ENCODE results near the gene BHLHE40.

The BHLHE40 gene

GRCh38 chr3:5022966-5023776, 43.9 kb downstream of the BHLHE40 start:
- no peak overlapping the region for H2BK5ac ChIP-seq (ENCODE audit: low read length)
- H3K27me3 ChIP-seq (ENCODE audit: insufficient read depth, low read length, poor library complexity) = no peaks in the 10 kb centered on the region
- H3K4me1 ChIP-seq (ENCODE audit: control insufficient read depth, low read depth, low read length) = peaks cover 8% of the 10 kb centered on the region
- H3K18ac ChIP-seq (ENCODE audit: low read length) = peak overlapping the region; percentile 6
- no peaks in the 10 kb centered on the region for H3K79me1 ChIP-seq (ENCODE audit: low read length)
- no peak overlapping the region for H2BK15ac ChIP-seq (replicated peaks; ENCODE audit: low read depth)
- no peak overlapping the region for H4K5ac ChIP-seq (ENCODE audit: low read length)
- no peak overlapping the region for H2AK5ac ChIP-seq (ENCODE audit: low read length)
- DNase-seq = peak; percentile 98
- no peaks in the 10 kb centered on the region for H3K36me3 ChIP-seq (ENCODE audit: control insufficient read depth, insufficient read depth, low read length)
- no peak overlapping the region for H3K23ac ChIP-seq (ENCODE audit: low read length)
- no peak overlapping the region for H3K4me3 ChIP-seq (ENCODE audit: low read length)
- H3K9ac ChIP-seq (ENCODE audit: low read length) = no peak overlapping the region
- H2BK120ac ChIP-seq (ENCODE audit: low read depth, low read length) = no peak overlapping the region
- H3K4ac ChIP-seq (ENCODE audit: low read depth, low read length) = no peak overlapping the region
- H3K79me2 ChIP-seq (ENCODE audit: control insufficient read depth, insufficient read depth, low read length) = no peaks in the 10 kb centered on the region
- H3K4me2 ChIP-seq (ENCODE audit: low read length) = no peak overlapping the region
- WGBS (ENCODE audit: extremely low coverage, insufficient coverage, low lambda C conversion rate) = no CpG with 5 or more reads among the region's 15 CpGs
- H4K8ac ChIP-seq (ENCODE audit: low read depth, low read length) = no peak overlapping the region
- H3K27ac ChIP-seq (ENCODE audit: low read depth, low read length) = peak overlapping the region; percentile 58
- no peak overlapping the region for H3K56ac ChIP-seq (ENCODE audit: low read length)

GRCh38 chr3:5023777-5024346, 44.6 kb downstream of the BHLHE40 start:
- Histone ChIP-seq H3K9ac (ENCODE audit: low read length) (no peak overlapping the region), H2AK5ac (ENCODE audit: low read length) (no peak overlapping the region), H3K56ac (ENCODE audit: low read length) (no peak overlapping the region), H3K4me1 (ENCODE audit: control insufficient read depth, low read depth, low read length) (peaks cover 4% of the 10 kb centered on the region), H3K27me3 (ENCODE audit: insufficient read depth, low read length, poor library complexity) (no peaks in the 10 kb centered on the region), H4K8ac (ENCODE audit: low read depth, low read length) (no peak overlapping the region), H3K79me2 (ENCODE audit: control insufficient read depth, insufficient read depth, low read length) (no peaks in the 10 kb centered on the region), H3K27ac (ENCODE audit: low read depth, low read length) (peak overlapping the region; percentile 58), H2BK120ac (ENCODE audit: low read depth, low read length) (peak overlapping the region; percentile 48), H3K79me1 (ENCODE audit: low read length) (no peaks in the 10 kb centered on the region), H3K4me3 (ENCODE audit: low read length) (no peak overlapping the region), H3K36me3 (ENCODE audit: control insufficient read depth, insufficient read depth, low read length) (no peaks in the 10 kb centered on the region), H3K18ac (ENCODE audit: low read length) (peak overlapping the region; percentile 39), H2BK15ac (replicated peaks; ENCODE audit: low read depth) (no peak overlapping the region), H3K4ac (ENCODE audit: low read depth, low read length) (peak overlapping the region; percentile 97), H2BK5ac (ENCODE audit: low read length) (peak overlapping the region; percentile 35), H4K5ac (ENCODE audit: low read length) (no peak overlapping the region), H3K23ac (ENCODE audit: low read length) (no peak overlapping the region), H3K4me2 (ENCODE audit: low read length) (no peak overlapping the region)
- DNase-seq = no peak
- whole genome bisulfite sequencing (ENCODE audit: extremely low coverage, insufficient coverage, low lambda C conversion rate) = no CpG with 5 or more reads among the region's 9 CpGs

GRCh38 chr3:5026046-5026362, 46.8 kb downstream of the BHLHE40 start:
- Histone ChIP-seq H2BK15ac (replicated peaks; ENCODE audit: low read depth) (no peak overlapping the region), H3K9ac (ENCODE audit: low read length) (peak overlapping the region; percentile 49), H2AK5ac (ENCODE audit: low read length) (no peak overlapping the region), H3K79me2 (ENCODE audit: control insufficient read depth, insufficient read depth, low read length) (no peaks in the 10 kb centered on the region), H3K56ac (ENCODE audit: low read length) (peak overlapping the region; percentile 81), H3K36me3 (ENCODE audit: control insufficient read depth, insufficient read depth, low read length) (no peaks in the 10 kb centered on the region), H3K4me2 (ENCODE audit: low read length) (peak overlapping the region; percentile 48), H3K23ac (ENCODE audit: low read length) (no peak overlapping the region), H3K18ac (ENCODE audit: low read length) (peak overlapping the region; percentile 91), H4K5ac (ENCODE audit: low read length) (no peak overlapping the region), H3K4me1 (ENCODE audit: control insufficient read depth, low read depth, low read length) (peaks cover 4% of the 10 kb centered on the region), H2BK120ac (ENCODE audit: low read depth, low read length) (peak overlapping the region; percentile 34), H3K4ac (ENCODE audit: low read depth, low read length) (peak overlapping the region; percentile 81), H3K79me1 (ENCODE audit: low read length) (no peaks in the 10 kb centered on the region), H3K4me3 (ENCODE audit: low read length) (no peak overlapping the region), H2BK5ac (ENCODE audit: low read length) (peak overlapping the region; percentile 97), H4K8ac (ENCODE audit: low read depth, low read length) (no peak overlapping the region), H3K27me3 (ENCODE audit: insufficient read depth, low read length, poor library complexity) (no peaks in the 10 kb centered on the region), H3K27ac (ENCODE audit: low read depth, low read length) (peak overlapping the region; percentile 81)
- WGBS (ENCODE audit: extremely low coverage, insufficient coverage, low lambda C conversion rate) = no CpG with 5 or more reads among the region's 5 CpGs
- DNase-seq = no peak

GRCh38 chr3:5029715-5030114, 50.5 kb downstream of the BHLHE40 start:
- no peak overlapping the region for H4K5ac ChIP-seq (ENCODE audit: low read length)
- H3K23ac ChIP-seq (ENCODE audit: low read length) = no peak overlapping the region
- H3K4me1 ChIP-seq (ENCODE audit: control insufficient read depth, low read depth, low read length) = peaks cover 6% of the 10 kb centered on the region
- no peaks in the 10 kb centered on the region for H3K36me3 ChIP-seq (ENCODE audit: control insufficient read depth, insufficient read depth, low read length)
- no peak overlapping the region for H4K8ac ChIP-seq (ENCODE audit: low read depth, low read length)
- no peak overlapping the region for H2BK5ac ChIP-seq (ENCODE audit: low read length)
- H3K27me3 ChIP-seq (ENCODE audit: insufficient read depth, low read length, poor library complexity) = no peaks in the 10 kb centered on the region
- H2BK15ac ChIP-seq (replicated peaks; ENCODE audit: low read depth) = no peak overlapping the region
- no peak overlapping the region for H3K27ac ChIP-seq (ENCODE audit: low read depth, low read length)
- H3K4me2 ChIP-seq (ENCODE audit: low read length) = no peak overlapping the region
- no peaks in the 10 kb centered on the region for H3K79me1 ChIP-seq (ENCODE audit: low read length)
- H2AK5ac ChIP-seq (ENCODE audit: low read length) = no peak overlapping the region
- peak overlapping the region; percentile 61 for H3K18ac ChIP-seq (ENCODE audit: low read length)
- H3K4ac ChIP-seq (ENCODE audit: low read depth, low read length) = no peak overlapping the region
- H2BK120ac ChIP-seq (ENCODE audit: low read depth, low read length) = no peak overlapping the region
- H3K79me2 ChIP-seq (ENCODE audit: control insufficient read depth, insufficient read depth, low read length) = no peaks in the 10 kb centered on the region
- DNase-seq = no peak
- peak overlapping the region; percentile 3 for H3K56ac ChIP-seq (ENCODE audit: low read length)
- H3K9ac ChIP-seq (ENCODE audit: low read length) = no peak overlapping the region
- no CpG with 5 or more reads among the region's 1 CpG for WGBS (ENCODE audit: extremely low coverage, insufficient coverage, low lambda C conversion rate)
- no peak overlapping the region for H3K4me3 ChIP-seq (ENCODE audit: low read length)

GRCh38 chr3:5030152-5030551, 50.9 kb downstream of the BHLHE40 start:
- no CpG with 5 or more reads among the region's 5 CpGs for WGBS (ENCODE audit: extremely low coverage, insufficient coverage, low lambda C conversion rate)
- H2BK120ac ChIP-seq (ENCODE audit: low read depth, low read length) = no peak overlapping the region
- H2AK5ac ChIP-seq (ENCODE audit: low read length) = no peak overlapping the region
- no peak overlapping the region for H3K4me3 ChIP-seq (ENCODE audit: low read length)
- no peaks in the 10 kb centered on the region for H3K79me2 ChIP-seq (ENCODE audit: control insufficient read depth, insufficient read depth, low read length)
- DNase-seq = no peak
- H3K18ac ChIP-seq (ENCODE audit: low read length) = no peak overlapping the region
- no peak overlapping the region for H3K56ac ChIP-seq (ENCODE audit: low read length)
- peak overlapping the region; percentile 86 for H2BK15ac ChIP-seq (replicated peaks; ENCODE audit: low read depth)
- no peak overlapping the region for H2BK5ac ChIP-seq (ENCODE audit: low read length)
- H3K9ac ChIP-seq (ENCODE audit: low read length) = no peak overlapping the region
- no peaks in the 10 kb centered on the region for H3K36me3 ChIP-seq (ENCODE audit: control insufficient read depth, insufficient read depth, low read length)
- H3K4me2 ChIP-seq (ENCODE audit: low read length) = no peak overlapping the region
- H3K4me1 ChIP-seq (ENCODE audit: control insufficient read depth, low read depth, low read length) = peaks cover 6% of the 10 kb centered on the region
- no peaks in the 10 kb centered on the region for H3K79me1 ChIP-seq (ENCODE audit: low read length)
- H3K27me3 ChIP-seq (ENCODE audit: insufficient read depth, low read length, poor library complexity) = no peaks in the 10 kb centered on the region
- no peak overlapping the region for H4K8ac ChIP-seq (ENCODE audit: low read depth, low read length)
- H3K27ac ChIP-seq (ENCODE audit: low read depth, low read length) = no peak overlapping the region
- H3K23ac ChIP-seq (ENCODE audit: low read length) = no peak overlapping the region
- no peak overlapping the region for H3K4ac ChIP-seq (ENCODE audit: low read depth, low read length)
- no peak overlapping the region for H4K5ac ChIP-seq (ENCODE audit: low read length)

Data from mesendoderm (in vitro differentiated cells).